GM19324 (cell line): ENCODE data around the gene CHIA.
"Not testable (repeated sequence)": the region's sequence is repeated elsewhere in the genome, so short reads cannot be mapped to it uniquely, and the experiment has no call there.

Source experiments
- ATAC-seq: cut with Tn5 transposase; IDR thresholded peaks from one replicate; pipeline ENCODE4 v1.9.1; 2021; ENCODE audit warnings: mild to moderate bottlenecking, moderate library complexity; ENCODE audit not compliant: unreplicated experiment, low FRiP score

The CHIA gene

GRCh38 chr1:111283838-111284237, 6.8 kb upstream of the CHIA start:
- ATAC-seq: no peak

- no peak for ATAC-seq
Observed at GRCh38 chr1:111285879-111286278, 4.8 kb upstream of the CHIA start.

- ATAC-seq: no peak
Observed at GRCh38 chr1:111286912-111287311, 3.7 kb upstream of the CHIA start.

GRCh38 chr1:111289371-111289770, 1.3 kb upstream of the CHIA start:
- no peak for ATAC-seq

- ATAC-seq: no peak
Observed at GRCh38 chr1:111290104-111290503, 547 bp upstream of the CHIA start.

GRCh38 chr1:111294390-111294789, 3.7 kb downstream of the CHIA start:
- no peak for ATAC-seq

- no peak for ATAC-seq
Observed at GRCh38 chr1:111302374-111302773, 11.7 kb downstream of the CHIA start.

- no peak for ATAC-seq
Observed at GRCh38 chr1:111309690-111310089, 19.0 kb downstream of the CHIA start.

- ATAC-seq: no peak
Observed at GRCh38 chr1:111318523-111318922, 27.9 kb downstream of the CHIA start.

- ATAC-seq: no peak
Observed at GRCh38 chr1:111320066-111320879, 29.6 kb downstream of the CHIA start.

GRCh38 chr1:111323231-111323630, 32.6 kb downstream of the CHIA start:
- ATAC-seq: no peak

GRCh38 chr1:111332190-111332589, 41.5 kb downstream of the CHIA start:
- ATAC-seq: no peak

- no peak for ATAC-seq
Observed at GRCh38 chr1:111334169-111334568, 43.5 kb downstream of the CHIA start.

GRCh38 chr1:111335214-111335877, 44.7 kb downstream of the CHIA start:
- not testable (repeated sequence) for ATAC-seq

- not testable (repeated sequence) for ATAC-seq
Observed at GRCh38 chr1:111338849-111339248, 48.2 kb downstream of the CHIA start.

GRCh38 chr1:111346089-111346885, 55.6 kb downstream of the CHIA start:
- ATAC-seq: peak; percentile 95

- ATAC-seq: no peak
Observed at GRCh38 chr1:111347026-111347425, 56.4 kb downstream of the CHIA start.

GRCh38 chr1:111351700-111352099, 61.0 kb downstream of the CHIA start:
- no peak for ATAC-seq

- no peak for ATAC-seq
Observed at GRCh38 chr1:111354584-111354983, 63.9 kb downstream of the CHIA start.

GRCh38 chr1:111358964-111359363, 68.3 kb downstream of the CHIA start:
- ATAC-seq: no peak

- ATAC-seq: no peak
Observed at GRCh38 chr1:111359376-111359775, 68.7 kb downstream of the CHIA start.
